Nephron (organoid): Measurements from ENCODE around the gene SRSF3.

Experiments
- H3K27ac Mint-ChIP-seq, 3 experiments: 2 replicates each; pipeline ENCODE4 v1.8.0; 2020; ENCODE audit warnings: mixed read lengths in 3 of 3, mild to moderate bottlenecking in 2 of 3, moderate library complexity in 1 of 3
- H3K27me3 Mint-ChIP-seq: 2 replicates; pipeline ENCODE4 v1.8.0; 2021; ENCODE audit warnings: low read depth, mild to moderate bottlenecking, moderate library complexity, mixed read lengths
- H3K36me3 Mint-ChIP-seq: 2 replicates; pipeline ENCODE4 v1.8.0; 2020; ENCODE audit warnings: low read depth, mixed read lengths
- H3K4me1 Mint-ChIP-seq: 2 replicates; pipeline ENCODE4 v1.8.0; 2020; ENCODE audit warnings: mixed read lengths
- H3K4me3 Mint-ChIP-seq, 3 experiments: 2 replicates each; pipeline ENCODE4 v1.8.0; 2020; ENCODE audit warnings: mild to moderate bottlenecking in 3 of 3, mixed read lengths in 3 of 3, moderate library complexity in 2 of 3
- H3K9me3 Mint-ChIP-seq: 2 replicates; pipeline ENCODE4 v1.8.0; 2020; ENCODE audit warnings: mixed read lengths
- TF ChIP-seq, protein P1 (sequence below), 3 experiments: fragments of 200-600 bp; sonication (generic); IDR thresholded peaks; one replicate each; pipeline ENCODE4 v1.5.0; 2021; ENCODE audit warnings: antibody characterized with exemption in 3 of 3; ENCODE audit not compliant: unreplicated experiment in 3 of 3

SRSF3 gene

DNA sequence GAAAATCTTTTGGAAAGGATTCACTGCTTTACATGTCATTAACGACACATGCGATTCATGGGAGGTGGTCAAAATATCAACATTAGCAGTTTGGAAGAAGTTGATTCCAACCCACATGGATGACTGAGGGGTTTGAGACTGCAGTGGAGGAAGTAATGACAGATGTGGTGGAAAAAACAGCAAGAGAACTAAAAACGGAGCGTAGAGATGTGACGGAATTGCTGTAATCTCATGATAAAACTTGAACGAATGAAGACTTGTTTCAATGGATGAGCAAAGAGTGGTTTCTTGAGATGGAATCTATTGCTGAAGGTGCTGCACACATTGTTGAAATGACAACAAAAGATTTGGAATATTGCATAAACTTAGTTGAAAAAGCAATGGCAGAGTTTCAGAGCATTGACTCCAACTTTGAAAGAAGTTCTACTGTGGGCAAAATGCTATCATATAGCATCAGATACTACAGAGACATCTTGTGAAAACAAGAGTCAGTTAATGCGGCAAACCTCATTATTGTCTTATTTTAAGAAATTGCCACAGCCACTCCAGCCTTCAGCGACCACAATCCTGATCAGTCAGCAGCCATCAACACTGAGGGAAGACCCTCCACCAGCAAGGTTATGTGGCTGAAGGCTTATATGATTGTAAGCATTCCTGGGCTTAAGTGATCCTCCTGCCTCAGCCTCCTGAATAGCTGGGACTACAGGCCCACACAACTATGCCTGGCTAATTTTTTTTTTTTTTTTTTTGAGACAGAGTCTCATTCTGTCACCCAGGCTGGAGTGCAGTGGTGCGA is 19.2 kb downstream of the SRSF3 start:
- Mint-ChIP-seq H3K4me1 (peaks cover 5% of the 10 kb centered on the region), H3K4me3 (no peak overlapping the region), H3K36me3 (peaks cover 60% of the 10 kb centered on the region), H3K9me3 (peaks cover 2% of the 10 kb centered on the region), H3K27ac (peak overlapping the region in 1 of 3 experiments; percentile 16), H3K27me3 (no peaks in the 10 kb centered on the region)
- TF ChIP-seq, protein P1, sequence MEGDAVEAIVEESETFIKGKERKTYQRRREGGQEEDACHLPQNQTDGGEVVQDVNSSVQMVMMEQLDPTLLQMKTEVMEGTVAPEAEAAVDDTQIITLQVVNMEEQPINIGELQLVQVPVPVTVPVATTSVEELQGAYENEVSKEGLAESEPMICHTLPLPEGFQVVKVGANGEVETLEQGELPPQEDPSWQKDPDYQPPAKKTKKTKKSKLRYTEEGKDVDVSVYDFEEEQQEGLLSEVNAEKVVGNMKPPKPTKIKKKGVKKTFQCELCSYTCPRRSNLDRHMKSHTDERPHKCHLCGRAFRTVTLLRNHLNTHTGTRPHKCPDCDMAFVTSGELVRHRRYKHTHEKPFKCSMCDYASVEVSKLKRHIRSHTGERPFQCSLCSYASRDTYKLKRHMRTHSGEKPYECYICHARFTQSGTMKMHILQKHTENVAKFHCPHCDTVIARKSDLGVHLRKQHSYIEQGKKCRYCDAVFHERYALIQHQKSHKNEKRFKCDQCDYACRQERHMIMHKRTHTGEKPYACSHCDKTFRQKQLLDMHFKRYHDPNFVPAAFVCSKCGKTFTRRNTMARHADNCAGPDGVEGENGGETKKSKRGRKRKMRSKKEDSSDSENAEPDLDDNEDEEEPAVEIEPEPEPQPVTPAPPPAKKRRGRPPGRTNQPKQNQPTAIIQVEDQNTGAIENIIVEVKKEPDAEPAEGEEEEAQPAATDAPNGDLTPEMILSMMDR (IDR thresholded peaks at IDR 0.05; ENCODE audit: unreplicated experiment in 3 of 3) = no peak

DNA sequence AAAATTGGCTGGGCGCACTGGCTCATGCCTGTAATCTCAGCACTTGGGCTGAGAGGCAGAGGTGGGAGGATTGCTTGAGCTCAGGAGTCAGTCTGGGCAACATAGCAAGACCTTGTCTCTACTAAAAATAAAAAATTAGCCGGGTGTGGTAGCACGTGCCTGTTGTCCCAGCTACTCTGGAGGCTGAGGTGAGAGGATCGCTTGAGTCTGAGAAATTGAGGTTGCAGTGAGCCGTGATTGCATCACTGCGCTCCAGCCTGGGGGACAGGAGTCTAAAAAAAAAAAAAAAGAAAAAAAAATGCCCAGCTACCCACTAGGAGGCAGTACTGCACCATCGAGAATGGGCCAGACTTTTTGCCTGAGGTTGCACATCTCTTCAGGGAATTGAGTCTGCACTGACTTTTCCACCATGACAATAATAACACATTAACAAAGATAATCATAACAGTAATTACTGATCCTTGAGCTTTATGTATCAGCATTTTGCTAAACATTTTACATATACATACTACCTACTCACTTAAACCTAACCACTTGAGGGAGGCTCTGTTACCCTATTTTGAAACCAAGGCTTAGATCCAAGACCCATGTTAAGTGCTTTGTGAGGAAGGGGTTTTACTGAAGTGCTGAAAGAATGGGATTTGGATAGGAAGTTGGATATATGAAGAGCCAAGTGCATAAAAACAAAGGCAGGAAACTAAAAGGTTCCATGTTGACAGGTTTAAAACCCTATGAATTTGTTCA is 21.0 kb downstream of the SRSF3 start:
- H3K9me3 Mint-ChIP-seq = no peaks in the 10 kb centered on the region
- no peaks in the 10 kb centered on the region for H3K27me3 Mint-ChIP-seq
- no peak overlapping the region for H3K4me3 Mint-ChIP-seq
- peaks cover 44% of the 10 kb centered on the region for H3K36me3 Mint-ChIP-seq
- H3K4me1 Mint-ChIP-seq = peaks cover 5% of the 10 kb centered on the region
- TF ChIP-seq, protein P1 (IDR thresholded peaks at IDR 0.05; ENCODE audit: unreplicated experiment in 3 of 3) = peak; percentile 59 to 64 (median 61)
- peak overlapping the region in 2 of 3 experiments; percentile 3 to 6 for H3K27ac Mint-ChIP-seq

DNA sequence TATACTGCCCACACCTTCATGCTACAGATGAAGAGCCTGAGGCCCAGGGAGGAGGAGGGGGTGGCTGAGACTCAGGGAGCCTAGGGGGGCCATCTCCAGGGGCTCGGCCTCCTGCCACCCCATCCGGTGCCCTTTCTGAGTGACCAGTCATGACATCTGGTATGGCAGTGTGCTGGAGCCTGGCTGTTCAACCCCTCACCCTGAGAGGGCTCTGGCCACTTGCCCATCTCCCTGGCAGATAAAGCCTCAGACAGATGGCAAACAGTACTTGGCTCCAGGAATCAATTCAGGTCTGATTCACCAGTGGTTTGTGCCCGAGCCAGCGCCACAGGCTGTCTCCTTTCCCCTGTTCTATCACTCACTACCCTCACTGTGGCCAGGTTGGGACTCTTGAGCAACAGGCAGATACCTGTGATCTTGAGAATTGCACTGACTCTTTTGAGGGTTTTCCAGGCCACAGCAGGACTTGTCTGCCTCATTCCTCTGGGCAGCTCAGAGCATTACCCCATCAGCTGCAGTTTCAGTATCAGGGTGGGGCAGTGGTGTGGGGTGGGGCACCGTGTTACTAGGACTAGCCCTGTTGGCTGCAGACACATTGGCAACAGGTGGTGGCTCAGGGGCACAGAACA is 22.8 kb downstream of the SRSF3 start:
- no peak overlapping the region for H3K4me3 Mint-ChIP-seq
- H3K36me3 Mint-ChIP-seq = peaks cover 27% of the 10 kb centered on the region
- H3K4me1 Mint-ChIP-seq = peaks cover 5% of the 10 kb centered on the region
- TF ChIP-seq, protein P1 (IDR thresholded peaks at IDR 0.05; ENCODE audit: unreplicated experiment in 3 of 3) = no peak
- no peak overlapping the region for H3K27ac Mint-ChIP-seq
- no peaks in the 10 kb centered on the region for H3K27me3 Mint-ChIP-seq
- no peaks in the 10 kb centered on the region for H3K9me3 Mint-ChIP-seq

- Mint-ChIP-seq H3K4me1 (peaks cover 16% of the 10 kb centered on the region), H3K4me3 (no peak overlapping the region), H3K36me3 (peaks cover 11% of the 10 kb centered on the region), H3K27ac (no peak overlapping the region), H3K27me3 (no peaks in the 10 kb centered on the region), H3K9me3 (no peaks in the 10 kb centered on the region)
- TF ChIP-seq, protein P1 (IDR thresholded peaks at IDR 0.05; ENCODE audit: unreplicated experiment in 3 of 3) = no peak
These were observed 24.5 kb downstream of the SRSF3 start for GRCh38 chr6:36618366-36619355.

GRCh38 chr6:36621371-36621855 is 27.3 kb downstream of the SRSF3 start:
- H3K9me3 Mint-ChIP-seq = no peaks in the 10 kb centered on the region
- TF ChIP-seq, protein P1 (IDR thresholded peaks at IDR 0.05; ENCODE audit: unreplicated experiment in 3 of 3) = no peak
- peaks cover 33% of the 10 kb centered on the region for H3K4me1 Mint-ChIP-seq
- no peaks in the 10 kb centered on the region for H3K36me3 Mint-ChIP-seq
- H3K27ac Mint-ChIP-seq = no peak overlapping the region
- no peak overlapping the region for H3K4me3 Mint-ChIP-seq
- no peaks in the 10 kb centered on the region for H3K27me3 Mint-ChIP-seq
